ENCODE results near the gene FBLN1.

DNA sequence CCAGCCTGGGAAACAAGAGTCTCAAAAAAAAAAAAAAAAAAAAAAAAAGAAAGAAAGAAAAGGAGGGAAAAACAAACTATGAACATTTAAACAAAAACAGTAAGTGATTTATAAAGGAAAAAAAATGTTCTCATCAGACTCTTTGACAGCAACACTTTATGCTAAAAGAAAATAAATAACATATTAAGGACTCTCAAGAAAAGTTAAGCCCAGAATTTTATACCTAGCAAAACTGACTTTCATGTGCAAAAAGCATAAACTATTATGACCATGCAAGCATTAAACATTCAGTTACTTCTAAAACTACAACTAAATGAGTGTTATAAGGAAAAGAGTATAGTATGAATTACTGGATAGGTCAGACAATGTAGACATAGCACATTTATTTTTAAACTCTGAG lies 68.4 kb downstream of the FBLN1 start:
- TF ChIP-seq, protein P1, sequence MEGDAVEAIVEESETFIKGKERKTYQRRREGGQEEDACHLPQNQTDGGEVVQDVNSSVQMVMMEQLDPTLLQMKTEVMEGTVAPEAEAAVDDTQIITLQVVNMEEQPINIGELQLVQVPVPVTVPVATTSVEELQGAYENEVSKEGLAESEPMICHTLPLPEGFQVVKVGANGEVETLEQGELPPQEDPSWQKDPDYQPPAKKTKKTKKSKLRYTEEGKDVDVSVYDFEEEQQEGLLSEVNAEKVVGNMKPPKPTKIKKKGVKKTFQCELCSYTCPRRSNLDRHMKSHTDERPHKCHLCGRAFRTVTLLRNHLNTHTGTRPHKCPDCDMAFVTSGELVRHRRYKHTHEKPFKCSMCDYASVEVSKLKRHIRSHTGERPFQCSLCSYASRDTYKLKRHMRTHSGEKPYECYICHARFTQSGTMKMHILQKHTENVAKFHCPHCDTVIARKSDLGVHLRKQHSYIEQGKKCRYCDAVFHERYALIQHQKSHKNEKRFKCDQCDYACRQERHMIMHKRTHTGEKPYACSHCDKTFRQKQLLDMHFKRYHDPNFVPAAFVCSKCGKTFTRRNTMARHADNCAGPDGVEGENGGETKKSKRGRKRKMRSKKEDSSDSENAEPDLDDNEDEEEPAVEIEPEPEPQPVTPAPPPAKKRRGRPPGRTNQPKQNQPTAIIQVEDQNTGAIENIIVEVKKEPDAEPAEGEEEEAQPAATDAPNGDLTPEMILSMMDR (IDR thresholded peaks at IDR 0.05) = no peak
- TF ChIP-seq, protein P2, sequence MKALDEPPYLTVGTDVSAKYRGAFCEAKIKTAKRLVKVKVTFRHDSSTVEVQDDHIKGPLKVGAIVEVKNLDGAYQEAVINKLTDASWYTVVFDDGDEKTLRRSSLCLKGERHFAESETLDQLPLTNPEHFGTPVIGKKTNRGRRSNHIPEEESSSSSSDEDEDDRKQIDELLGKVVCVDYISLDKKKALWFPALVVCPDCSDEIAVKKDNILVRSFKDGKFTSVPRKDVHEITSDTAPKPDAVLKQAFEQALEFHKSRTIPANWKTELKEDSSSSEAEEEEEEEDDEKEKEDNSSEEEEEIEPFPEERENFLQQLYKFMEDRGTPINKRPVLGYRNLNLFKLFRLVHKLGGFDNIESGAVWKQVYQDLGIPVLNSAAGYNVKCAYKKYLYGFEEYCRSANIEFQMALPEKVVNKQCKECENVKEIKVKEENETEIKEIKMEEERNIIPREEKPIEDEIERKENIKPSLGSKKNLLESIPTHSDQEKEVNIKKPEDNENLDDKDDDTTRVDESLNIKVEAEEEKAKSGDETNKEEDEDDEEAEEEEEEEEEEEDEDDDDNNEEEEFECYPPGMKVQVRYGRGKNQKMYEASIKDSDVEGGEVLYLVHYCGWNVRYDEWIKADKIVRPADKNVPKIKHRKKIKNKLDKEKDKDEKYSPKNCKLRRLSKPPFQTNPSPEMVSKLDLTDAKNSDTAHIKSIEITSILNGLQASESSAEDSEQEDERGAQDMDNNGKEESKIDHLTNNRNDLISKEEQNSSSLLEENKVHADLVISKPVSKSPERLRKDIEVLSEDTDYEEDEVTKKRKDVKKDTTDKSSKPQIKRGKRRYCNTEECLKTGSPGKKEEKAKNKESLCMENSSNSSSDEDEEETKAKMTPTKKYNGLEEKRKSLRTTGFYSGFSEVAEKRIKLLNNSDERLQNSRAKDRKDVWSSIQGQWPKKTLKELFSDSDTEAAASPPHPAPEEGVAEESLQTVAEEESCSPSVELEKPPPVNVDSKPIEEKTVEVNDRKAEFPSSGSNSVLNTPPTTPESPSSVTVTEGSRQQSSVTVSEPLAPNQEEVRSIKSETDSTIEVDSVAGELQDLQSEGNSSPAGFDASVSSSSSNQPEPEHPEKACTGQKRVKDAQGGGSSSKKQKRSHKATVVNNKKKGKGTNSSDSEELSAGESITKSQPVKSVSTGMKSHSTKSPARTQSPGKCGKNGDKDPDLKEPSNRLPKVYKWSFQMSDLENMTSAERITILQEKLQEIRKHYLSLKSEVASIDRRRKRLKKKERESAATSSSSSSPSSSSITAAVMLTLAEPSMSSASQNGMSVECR (CRISPR knock-in tag; IDR thresholded peaks at IDR 0.05; ENCODE audit: borderline replicate concordance) = no peak
- TF ChIP-seq ZNF423 (CRISPR knock-in tag; IDR thresholded peaks at IDR 0.05) (no peak), SP1 (CRISPR knock-in tag; conservative IDR thresholded peaks at IDR 0.05) (no peak), FOXP1 (CRISPR knock-in tag; IDR thresholded peaks at IDR 0.05; ENCODE audit: borderline replicate concordance) (no peak), IRF2 (CRISPR knock-in tag; IDR thresholded peaks at IDR 0.05; ENCODE audit: borderline replicate concordance, low read depth) (no peak)
- TF ChIP-seq, protein P3, sequence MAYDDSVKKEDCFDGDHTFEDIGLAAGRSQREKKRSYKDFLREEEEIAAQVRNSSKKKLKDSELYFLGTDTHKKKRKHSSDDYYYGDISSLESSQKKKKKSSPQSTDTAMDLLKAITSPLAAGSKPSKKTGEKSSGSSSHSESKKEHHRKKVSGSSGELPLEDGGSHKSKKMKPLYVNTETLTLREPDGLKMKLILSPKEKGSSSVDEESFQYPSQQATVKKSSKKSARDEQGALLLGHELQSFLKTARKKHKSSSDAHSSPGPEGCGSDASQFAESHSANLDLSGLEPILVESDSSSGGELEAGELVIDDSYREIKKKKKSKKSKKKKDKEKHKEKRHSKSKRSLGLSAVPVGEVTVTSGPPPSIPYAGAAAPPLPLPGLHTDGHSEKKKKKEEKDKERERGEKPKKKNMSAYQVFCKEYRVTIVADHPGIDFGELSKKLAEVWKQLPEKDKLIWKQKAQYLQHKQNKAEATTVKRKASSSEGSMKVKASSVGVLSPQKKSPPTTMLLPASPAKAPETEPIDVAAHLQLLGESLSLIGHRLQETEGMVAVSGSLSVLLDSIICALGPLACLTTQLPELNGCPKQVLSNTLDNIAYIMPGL (CRISPR knock-in tag; IDR thresholded peaks at IDR 0.05) = no peak
- TF ChIP-seq, protein P4, sequence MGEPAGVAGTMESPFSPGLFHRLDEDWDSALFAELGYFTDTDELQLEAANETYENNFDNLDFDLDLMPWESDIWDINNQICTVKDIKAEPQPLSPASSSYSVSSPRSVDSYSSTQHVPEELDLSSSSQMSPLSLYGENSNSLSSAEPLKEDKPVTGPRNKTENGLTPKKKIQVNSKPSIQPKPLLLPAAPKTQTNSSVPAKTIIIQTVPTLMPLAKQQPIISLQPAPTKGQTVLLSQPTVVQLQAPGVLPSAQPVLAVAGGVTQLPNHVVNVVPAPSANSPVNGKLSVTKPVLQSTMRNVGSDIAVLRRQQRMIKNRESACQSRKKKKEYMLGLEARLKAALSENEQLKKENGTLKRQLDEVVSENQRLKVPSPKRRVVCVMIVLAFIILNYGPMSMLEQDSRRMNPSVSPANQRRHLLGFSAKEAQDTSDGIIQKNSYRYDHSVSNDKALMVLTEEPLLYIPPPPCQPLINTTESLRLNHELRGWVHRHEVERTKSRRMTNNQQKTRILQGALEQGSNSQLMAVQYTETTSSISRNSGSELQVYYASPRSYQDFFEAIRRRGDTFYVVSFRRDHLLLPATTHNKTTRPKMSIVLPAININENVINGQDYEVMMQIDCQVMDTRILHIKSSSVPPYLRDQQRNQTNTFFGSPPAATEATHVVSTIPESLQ (CRISPR knock-in tag; IDR thresholded peaks at IDR 0.05) = no peak
- TF ChIP-seq, protein P5, sequence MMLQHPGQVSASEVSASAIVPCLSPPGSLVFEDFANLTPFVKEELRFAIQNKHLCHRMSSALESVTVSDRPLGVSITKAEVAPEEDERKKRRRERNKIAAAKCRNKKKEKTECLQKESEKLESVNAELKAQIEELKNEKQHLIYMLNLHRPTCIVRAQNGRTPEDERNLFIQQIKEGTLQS (CRISPR knock-in tag; conservative IDR thresholded peaks at IDR 0.05) = no peak
